C4-2B (cell line): Measurements from ENCODE around the gene FGF1.

ENCODE experiments used
- H3K27ac ChIP-seq: fragments of 450-650 bp; 2 replicates; pipeline ENCODE4 v1.5.1; 2017
- ZFX ChIP-seq: fragments of 450-650 bp; IDR thresholded peaks from 2 replicates; pipeline ENCODE4 v1.6.1; 2017
- TF ChIP-seq, protein P1 (sequence below): fragments of 450-650 bp; conservative IDR thresholded peaks from 2 replicates; pipeline ENCODE4 v1.5.1; 2017; ENCODE audit warnings: mild to moderate bottlenecking

Gene FGF1

DNA sequence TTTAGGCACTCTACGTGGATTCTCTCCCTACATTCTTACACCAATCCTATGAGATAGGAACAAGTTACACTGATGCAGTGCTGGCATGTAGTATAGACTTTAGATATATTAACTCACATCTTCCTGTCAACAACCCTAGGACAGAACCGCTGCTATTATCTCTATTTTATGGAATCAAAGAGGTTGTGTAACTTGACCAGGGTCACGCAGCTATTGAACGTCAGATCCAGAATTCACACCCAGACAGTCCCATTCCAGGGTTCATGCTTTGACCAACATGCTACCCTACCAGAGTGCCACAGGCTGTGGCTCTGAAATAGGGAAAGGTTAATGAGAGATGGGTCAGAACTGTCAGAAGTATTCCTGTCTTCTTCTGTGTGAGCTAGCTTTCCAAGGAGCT, 9.6 kb downstream of the FGF1 start:
- no peak for TF ChIP-seq ZFX
- TF ChIP-seq, protein P1, sequence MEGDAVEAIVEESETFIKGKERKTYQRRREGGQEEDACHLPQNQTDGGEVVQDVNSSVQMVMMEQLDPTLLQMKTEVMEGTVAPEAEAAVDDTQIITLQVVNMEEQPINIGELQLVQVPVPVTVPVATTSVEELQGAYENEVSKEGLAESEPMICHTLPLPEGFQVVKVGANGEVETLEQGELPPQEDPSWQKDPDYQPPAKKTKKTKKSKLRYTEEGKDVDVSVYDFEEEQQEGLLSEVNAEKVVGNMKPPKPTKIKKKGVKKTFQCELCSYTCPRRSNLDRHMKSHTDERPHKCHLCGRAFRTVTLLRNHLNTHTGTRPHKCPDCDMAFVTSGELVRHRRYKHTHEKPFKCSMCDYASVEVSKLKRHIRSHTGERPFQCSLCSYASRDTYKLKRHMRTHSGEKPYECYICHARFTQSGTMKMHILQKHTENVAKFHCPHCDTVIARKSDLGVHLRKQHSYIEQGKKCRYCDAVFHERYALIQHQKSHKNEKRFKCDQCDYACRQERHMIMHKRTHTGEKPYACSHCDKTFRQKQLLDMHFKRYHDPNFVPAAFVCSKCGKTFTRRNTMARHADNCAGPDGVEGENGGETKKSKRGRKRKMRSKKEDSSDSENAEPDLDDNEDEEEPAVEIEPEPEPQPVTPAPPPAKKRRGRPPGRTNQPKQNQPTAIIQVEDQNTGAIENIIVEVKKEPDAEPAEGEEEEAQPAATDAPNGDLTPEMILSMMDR: no peak
- no peak overlapping the region for H3K27ac ChIP-seq

DNA sequence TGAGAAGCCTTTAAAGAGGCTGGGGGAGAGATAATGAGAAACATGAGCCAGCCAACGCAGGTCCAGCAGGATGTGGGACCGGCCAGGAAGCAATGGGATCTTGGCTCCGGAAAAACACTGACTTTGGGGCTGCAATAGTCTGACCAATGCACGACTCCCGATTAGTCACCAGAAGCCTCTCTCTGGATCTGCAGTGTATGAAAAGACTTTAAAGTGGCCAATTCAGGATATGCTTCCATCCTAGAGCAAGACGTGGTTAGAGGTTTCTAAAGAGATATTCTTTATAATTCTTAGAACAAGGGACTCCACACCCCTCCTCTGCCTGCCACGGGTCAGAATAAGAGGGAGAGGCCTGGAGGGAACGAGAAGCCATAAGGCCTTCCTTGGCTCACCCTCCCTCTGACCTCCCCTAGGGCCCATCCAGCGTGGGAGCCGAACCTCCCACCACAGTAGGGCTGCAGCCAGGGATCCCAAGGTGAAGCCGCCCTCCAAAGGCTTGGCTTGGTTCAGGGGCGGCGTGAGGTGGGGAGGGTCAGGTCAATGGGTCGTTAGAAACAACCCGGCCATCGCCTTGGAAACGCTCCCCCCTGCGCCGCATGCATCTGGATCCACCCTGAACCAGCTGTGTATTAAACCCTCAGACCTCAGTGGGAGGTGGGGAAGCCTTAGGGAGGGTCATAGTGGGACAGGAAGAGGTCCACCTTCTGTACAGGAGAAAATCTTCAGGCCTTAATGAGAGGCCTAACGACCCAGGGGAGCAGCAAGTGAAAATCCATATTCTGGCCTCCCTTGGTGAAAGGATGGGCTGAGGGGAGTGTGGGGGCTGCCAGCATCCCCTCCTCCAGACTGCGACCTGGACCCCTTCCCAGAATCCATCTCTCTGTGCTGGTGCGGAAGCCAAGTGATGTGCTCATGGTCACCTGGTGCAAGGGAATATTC, 11.1 kb downstream of the FGF1 start:
- no peak overlapping the region for H3K27ac ChIP-seq
- no peak for TF ChIP-seq ZFX

DNA sequence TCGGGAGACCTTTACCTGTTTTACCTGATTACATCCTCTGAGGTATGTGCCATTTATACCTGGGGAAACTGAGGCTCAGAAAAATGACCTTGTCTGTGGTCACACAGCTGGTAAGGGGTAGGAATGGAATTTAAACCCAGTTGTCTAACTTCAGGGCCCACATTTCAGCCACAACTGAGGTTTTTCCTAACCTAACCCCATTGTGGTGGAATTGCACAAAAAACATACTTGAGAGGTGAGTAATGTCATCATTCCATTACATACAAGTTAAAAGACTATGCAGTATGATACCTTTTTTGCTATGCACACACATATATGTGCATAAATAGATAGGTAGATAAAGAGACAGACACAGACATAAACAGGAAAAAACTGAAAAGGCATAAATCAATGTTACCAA, 14.1 kb downstream of the FGF1 start:
- no peak overlapping the region for H3K27ac ChIP-seq
- TF ChIP-seq, protein P1: no peak
- no peak for TF ChIP-seq ZFX

DNA sequence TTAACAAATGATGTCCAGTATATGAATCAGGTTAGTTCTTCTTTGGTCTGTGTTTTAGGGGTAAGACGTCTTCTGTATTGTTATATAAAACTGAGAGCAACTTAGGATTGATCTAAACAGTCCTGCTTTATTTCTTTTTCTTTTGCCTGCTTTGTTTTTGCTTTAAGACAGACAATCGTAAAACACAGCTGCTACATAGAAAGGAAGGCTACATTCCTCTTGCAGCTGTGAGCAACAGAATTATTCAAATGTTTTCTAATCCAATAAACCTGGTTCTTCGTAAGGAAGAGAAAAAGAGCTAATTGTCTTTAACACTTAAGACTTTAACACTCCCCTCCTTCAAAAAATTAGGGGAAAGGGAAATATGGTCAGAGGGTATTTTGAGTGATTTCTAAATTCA, 14.6 kb downstream of the FGF1 start:
- no peak for TF ChIP-seq ZFX
- no peak overlapping the region for H3K27ac ChIP-seq

DNA sequence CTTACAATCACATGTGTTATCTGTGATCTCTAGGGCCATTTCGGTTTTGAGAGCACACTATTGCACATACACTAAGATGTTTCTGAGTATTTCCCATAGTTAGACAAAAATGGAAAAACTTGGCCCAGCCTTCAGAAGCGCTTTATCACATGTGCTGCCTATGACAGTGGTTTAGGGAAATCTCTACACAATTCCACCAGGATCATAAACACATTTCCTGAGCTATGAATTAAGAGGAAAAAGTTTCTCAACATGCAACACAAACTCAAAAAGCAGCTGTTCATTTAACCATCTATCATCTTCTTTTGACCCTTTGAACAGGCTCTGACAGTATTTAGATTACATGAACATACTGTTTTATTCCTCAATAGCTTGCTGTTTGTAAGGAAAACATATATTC, 15.1 kb downstream of the FGF1 start:
- no peak overlapping the region for H3K27ac ChIP-seq
- TF ChIP-seq, protein P1: no peak
- TF ChIP-seq ZFX: no peak

DNA sequence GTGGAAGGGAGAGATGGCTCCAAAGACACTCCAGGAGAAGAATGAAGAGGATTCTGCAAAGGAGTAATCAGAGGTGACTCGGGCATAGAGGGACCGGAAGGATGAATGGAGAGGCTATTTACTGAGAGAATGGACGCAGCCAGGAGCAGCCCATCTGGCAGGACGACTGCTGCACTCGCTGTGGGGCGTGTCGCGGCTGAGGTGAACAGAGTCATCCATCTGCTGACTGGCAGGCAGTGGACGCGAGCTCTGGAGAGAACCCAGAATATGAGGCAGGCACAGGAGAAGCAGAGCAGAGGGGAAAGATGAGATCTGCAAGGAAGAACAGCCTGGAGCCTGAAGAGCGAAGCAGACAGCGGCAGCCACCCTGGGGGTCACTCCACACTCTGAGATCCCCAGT, 16.4 kb downstream of the FGF1 start:
- no peak for TF ChIP-seq ZFX
- TF ChIP-seq, protein P1: no peak
- no peak overlapping the region for H3K27ac ChIP-seq

DNA sequence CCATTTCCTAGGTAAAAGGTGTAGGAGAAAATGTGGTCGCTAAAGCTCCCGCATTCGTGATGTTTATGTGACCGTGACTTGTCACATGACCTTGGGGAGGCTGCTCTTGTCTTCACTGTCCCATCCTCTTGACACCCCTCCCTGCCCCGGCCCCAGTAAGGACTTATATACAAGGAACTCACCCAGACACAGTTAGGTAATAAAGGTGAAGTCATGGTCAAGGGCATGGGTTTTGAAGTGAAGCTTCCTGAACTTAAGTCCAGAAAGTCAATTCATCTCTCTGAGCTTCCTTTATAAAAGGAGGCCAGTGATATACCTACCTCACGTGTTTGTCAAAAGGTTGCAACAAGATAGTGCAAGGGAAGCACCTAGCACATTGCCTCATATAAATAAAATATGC, 17.6 kb downstream of the FGF1 start:
- no peak overlapping the region for H3K27ac ChIP-seq
- TF ChIP-seq, protein P1: no peak
- TF ChIP-seq ZFX: no peak

DNA sequence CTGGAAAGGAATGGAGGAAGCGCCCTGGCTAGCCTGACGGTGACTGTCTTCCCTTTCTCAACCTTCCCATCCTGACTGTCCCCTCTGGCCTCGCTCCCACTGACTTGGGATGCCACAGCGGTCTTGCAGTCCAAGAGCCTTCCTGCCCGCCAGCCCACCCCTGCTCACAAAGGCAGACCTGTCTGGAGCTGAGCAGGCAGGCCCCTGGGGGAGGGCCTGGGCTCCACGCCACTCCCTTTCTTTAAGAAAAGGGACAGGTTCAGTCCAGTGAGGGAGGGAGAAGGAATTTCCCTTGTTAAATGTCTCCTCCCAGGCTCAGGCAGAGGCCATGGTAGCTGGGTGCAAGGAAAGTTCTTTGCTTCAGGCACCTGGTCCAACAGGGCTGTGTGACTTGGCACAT, 18.1 kb downstream of the FGF1 start:
- TF ChIP-seq, protein P1: no peak
- no peak for TF ChIP-seq ZFX
- no peak overlapping the region for H3K27ac ChIP-seq
